ENCODE results near the gene PLEKHH2. TPM values are rescaled to one million over a fixed set of nuclear protein-coding genes. Genes with fewer than 3 reads are reported as not detected.

PLEKHH2 gene
- polyA plus RNA-seq, 1 of the 3 experiments (the other 2 are of a cell fraction), result 1.9 TPM

DNA sequence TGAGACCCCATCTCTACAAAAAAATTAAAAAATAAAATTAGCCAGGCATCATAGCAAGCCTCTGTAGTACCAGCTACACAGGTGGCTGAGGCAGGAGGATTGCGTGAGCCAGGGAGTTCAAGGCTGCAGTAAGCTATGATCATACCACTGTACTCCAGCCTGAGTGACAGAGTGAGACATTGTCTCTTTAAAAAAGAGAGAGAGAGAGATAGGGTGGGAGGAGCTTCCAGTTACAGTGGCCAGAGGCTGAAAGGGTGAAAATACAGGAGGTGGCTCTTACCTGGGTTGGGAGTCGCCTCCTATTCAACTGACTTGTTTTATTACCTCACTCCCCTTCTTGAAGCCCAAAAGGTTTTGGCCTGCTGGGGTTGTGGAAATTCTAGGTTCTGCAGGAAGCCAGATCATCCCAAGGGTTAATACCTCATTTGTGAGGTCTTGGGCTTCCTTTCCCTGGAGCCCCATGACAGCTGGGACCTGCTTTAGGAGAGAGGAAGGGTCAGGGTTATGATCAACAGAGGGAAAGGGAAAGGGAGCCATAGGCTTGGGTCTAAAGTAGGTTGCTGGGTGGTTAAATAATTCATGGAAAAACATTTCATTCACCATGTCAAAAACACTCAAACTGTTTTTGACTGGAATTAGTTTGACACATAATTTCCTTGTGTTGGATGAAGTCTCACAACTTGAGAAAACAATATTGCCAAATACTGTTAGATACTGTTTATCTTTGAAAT is 154.1 kb downstream of the PLEKHH2 start (continued):
- TF ChIP-seq, protein P1, sequence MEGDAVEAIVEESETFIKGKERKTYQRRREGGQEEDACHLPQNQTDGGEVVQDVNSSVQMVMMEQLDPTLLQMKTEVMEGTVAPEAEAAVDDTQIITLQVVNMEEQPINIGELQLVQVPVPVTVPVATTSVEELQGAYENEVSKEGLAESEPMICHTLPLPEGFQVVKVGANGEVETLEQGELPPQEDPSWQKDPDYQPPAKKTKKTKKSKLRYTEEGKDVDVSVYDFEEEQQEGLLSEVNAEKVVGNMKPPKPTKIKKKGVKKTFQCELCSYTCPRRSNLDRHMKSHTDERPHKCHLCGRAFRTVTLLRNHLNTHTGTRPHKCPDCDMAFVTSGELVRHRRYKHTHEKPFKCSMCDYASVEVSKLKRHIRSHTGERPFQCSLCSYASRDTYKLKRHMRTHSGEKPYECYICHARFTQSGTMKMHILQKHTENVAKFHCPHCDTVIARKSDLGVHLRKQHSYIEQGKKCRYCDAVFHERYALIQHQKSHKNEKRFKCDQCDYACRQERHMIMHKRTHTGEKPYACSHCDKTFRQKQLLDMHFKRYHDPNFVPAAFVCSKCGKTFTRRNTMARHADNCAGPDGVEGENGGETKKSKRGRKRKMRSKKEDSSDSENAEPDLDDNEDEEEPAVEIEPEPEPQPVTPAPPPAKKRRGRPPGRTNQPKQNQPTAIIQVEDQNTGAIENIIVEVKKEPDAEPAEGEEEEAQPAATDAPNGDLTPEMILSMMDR (IDR thresholded peaks at IDR 0.05), result no peak
- TF ChIP-seq TAF1 (IDR thresholded peaks at IDR 0.05; ENCODE audit: borderline replicate concordance, low read depth, low read length), result no peak
- no peak for TF ChIP-seq RAD21 (IDR thresholded peaks at IDR 0.05; ENCODE audit: low read length)
- no peak for TF ChIP-seq FOSL2 (IDR thresholded peaks at IDR 0.05; ENCODE audit: borderline replicate concordance, low read depth)

DNA sequence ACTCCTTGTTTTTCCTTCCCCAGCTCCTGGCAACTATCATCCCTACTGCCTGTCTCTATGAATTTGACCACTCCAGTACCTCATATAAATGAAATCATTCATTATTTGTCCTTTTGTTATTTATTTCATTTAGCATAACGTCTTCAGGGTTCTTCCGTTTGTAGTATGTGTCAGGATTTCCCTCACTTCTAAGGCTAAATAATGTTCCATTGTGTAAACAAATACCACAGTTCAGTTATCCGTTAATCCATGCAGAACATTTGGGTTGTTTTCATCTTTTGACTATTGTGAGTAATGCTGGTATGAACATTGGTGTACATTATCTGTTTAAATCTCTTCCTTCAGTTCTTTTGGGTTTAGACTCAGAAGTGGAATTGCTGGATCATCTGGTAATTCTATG is 155.6 kb downstream of the PLEKHH2 start:
- peaks cover 3% of the 10 kb centered on the region for H3F3A ChIP-seq (replicated peaks; ENCODE audit: insufficient read depth)
- H3K27me3 ChIP-seq (ENCODE audit: insufficient read depth), result no peaks in the 10 kb centered on the region
- WGBS (ENCODE audit: low lambda C conversion rate), result 90% methylated on average over 3 of the region's 3 CpGs
- no peak for TF ChIP-seq FOXM1 (IDR thresholded peaks at IDR 0.05; ENCODE audit: low read depth)
- TF ChIP-seq GATA2 (CRISPR knock-in tag; IDR thresholded peaks at IDR 0.05), result no peak
- TF ChIP-seq, protein P1 (IDR thresholded peaks at IDR 0.05), result no peak
- no peak for TF ChIP-seq ELF1 (IDR thresholded peaks at IDR 0.05)
- TF ChIP-seq, protein P2, sequence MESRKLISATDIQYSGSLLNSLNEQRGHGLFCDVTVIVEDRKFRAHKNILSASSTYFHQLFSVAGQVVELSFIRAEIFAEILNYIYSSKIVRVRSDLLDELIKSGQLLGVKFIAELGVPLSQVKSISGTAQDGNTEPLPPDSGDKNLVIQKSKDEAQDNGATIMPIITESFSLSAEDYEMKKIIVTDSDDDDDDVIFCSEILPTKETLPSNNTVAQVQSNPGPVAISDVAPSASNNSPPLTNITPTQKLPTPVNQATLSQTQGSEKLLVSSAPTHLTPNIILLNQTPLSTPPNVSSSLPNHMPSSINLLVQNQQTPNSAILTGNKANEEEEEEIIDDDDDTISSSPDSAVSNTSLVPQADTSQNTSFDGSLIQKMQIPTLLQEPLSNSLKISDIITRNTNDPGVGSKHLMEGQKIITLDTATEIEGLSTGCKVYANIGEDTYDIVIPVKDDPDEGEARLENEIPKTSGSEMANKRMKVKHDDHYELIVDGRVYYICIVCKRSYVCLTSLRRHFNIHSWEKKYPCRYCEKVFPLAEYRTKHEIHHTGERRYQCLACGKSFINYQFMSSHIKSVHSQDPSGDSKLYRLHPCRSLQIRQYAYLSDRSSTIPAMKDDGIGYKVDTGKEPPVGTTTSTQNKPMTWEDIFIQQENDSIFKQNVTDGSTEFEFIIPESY (IDR thresholded peaks at IDR 0.05; ENCODE audit: borderline replicate concordance, low read depth), result no peak
- TF ChIP-seq SMC3 (IDR thresholded peaks at IDR 0.05; ENCODE audit: low read depth, low read length), result no peak
- TF ChIP-seq FOXJ3 (CRISPR knock-in tag; IDR thresholded peaks at IDR 0.05), result no peak
- TF ChIP-seq, protein P3, sequence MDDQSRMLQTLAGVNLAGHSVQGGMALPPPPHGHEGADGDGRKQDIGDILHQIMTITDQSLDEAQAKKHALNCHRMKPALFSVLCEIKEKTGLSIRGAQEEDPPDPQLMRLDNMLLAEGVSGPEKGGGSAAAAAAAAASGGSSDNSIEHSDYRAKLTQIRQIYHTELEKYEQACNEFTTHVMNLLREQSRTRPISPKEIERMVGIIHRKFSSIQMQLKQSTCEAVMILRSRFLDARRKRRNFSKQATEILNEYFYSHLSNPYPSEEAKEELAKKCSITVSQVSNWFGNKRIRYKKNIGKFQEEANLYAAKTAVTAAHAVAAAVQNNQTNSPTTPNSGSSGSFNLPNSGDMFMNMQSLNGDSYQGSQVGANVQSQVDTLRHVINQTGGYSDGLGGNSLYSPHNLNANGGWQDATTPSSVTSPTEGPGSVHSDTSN (IDR thresholded peaks at IDR 0.05), result no peak
- no peak for TF ChIP-seq RXRA (IDR thresholded peaks at IDR 0.05; ENCODE audit: borderline replicate concordance, low read depth)
- TF ChIP-seq, protein P4, sequence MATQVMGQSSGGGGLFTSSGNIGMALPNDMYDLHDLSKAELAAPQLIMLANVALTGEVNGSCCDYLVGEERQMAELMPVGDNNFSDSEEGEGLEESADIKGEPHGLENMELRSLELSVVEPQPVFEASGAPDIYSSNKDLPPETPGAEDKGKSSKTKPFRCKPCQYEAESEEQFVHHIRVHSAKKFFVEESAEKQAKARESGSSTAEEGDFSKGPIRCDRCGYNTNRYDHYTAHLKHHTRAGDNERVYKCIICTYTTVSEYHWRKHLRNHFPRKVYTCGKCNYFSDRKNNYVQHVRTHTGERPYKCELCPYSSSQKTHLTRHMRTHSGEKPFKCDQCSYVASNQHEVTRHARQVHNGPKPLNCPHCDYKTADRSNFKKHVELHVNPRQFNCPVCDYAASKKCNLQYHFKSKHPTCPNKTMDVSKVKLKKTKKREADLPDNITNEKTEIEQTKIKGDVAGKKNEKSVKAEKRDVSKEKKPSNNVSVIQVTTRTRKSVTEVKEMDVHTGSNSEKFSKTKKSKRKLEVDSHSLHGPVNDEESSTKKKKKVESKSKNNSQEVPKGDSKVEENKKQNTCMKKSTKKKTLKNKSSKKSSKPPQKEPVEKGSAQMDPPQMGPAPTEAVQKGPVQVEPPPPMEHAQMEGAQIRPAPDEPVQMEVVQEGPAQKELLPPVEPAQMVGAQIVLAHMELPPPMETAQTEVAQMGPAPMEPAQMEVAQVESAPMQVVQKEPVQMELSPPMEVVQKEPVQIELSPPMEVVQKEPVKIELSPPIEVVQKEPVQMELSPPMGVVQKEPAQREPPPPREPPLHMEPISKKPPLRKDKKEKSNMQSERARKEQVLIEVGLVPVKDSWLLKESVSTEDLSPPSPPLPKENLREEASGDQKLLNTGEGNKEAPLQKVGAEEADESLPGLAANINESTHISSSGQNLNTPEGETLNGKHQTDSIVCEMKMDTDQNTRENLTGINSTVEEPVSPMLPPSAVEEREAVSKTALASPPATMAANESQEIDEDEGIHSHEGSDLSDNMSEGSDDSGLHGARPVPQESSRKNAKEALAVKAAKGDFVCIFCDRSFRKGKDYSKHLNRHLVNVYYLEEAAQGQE (IDR thresholded peaks at IDR 0.05; ENCODE audit: low read depth, low read length), result no peak
- no peak for TF ChIP-seq TAF1 (IDR thresholded peaks at IDR 0.05; ENCODE audit: borderline replicate concordance, low read depth, low read length)
- TF ChIP-seq FOSL2 (IDR thresholded peaks at IDR 0.05; ENCODE audit: borderline replicate concordance, low read depth), result no peak
- TF ChIP-seq, protein P5, sequence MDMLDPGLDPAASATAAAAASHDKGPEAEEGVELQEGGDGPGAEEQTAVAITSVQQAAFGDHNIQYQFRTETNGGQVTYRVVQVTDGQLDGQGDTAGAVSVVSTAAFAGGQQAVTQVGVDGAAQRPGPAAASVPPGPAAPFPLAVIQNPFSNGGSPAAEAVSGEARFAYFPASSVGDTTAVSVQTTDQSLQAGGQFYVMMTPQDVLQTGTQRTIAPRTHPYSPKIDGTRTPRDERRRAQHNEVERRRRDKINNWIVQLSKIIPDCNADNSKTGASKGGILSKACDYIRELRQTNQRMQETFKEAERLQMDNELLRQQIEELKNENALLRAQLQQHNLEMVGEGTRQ (IDR thresholded peaks at IDR 0.05; ENCODE audit: borderline replicate concordance, low read depth, low read length), result no peak
- TF ChIP-seq, protein P6, sequence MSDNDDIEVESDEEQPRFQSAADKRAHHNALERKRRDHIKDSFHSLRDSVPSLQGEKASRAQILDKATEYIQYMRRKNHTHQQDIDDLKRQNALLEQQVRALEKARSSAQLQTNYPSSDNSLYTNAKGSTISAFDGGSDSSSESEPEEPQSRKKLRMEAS (IDR thresholded peaks at IDR 0.05; ENCODE audit: low read depth), result no peak
- H3K79me2 ChIP-seq (ENCODE audit: insufficient read depth), result no peaks in the 10 kb centered on the region
- no peak overlapping the region for H2AFZ ChIP-seq (ENCODE audit: low read depth)
- H3K36me3 ChIP-seq (replicated peaks in 1 of 2; ENCODE audit: control insufficient read depth in 1 of 2, insufficient read depth in 2 of 2, low read length in 1 of 2), result peaks cover 29 to 60% of the 10 kb centered on the region in 2 experiments
- H3K4me1 ChIP-seq (ENCODE audit: control insufficient read depth in 1 of 2, insufficient read depth in 2 of 2, low read depth in 1 of 2, low read length in 1 of 2), result no peaks in the 10 kb centered on the region
- CTCF ChIA-PET, result interaction anchor here (0.7 to 1.1 kb wide), 2 partner anchors 12 to 58 kb away, joined by 3 read pairs; no protein-coding TSS in a partner anchor
- no peaks in the 10 kb centered on the region for H4K20me1 ChIP-seq (ENCODE audit: insufficient read depth)
- no peaks in the 10 kb centered on the region for H3K9me3 ChIP-seq
- no peak overlapping the region for H3K4me3 ChIP-seq (ENCODE audit: low read depth in 2 of 2, low read length in 1 of 2)
- POLR2A ChIA-PET, result no interaction called here
- no peaks in the 10 kb centered on the region for H3K9me2 ChIP-seq
- H3K9ac ChIP-seq, result no peak overlapping the region
- no peak for DNase-seq
- H3K4me2 ChIP-seq, result no peak overlapping the region
- no peak overlapping the region for H3K27ac ChIP-seq (ENCODE audit: low read depth in 2 of 2, low read length in 1 of 2)
